HFFc6 (cell line): ENCODE measurements around the gene SLC10A1. TPM values are rescaled to one million over a fixed set of nuclear protein-coding genes. Genes with fewer than 3 reads are reported as not detected.

ENCODE experiments used
- DNase-seq: peaks from one replicate; pipeline ENCODE4 v3.0.0-alpha.2; 2018
- H3K27ac Mint-ChIP-seq: 2 replicates; pipeline ENCODE4 v1.8.0; 2020; ENCODE audit warnings: mild to moderate bottlenecking, mixed read lengths
- H3K27me3 Mint-ChIP-seq: 2 replicates; pipeline ENCODE4 v1.8.0; 2021; ENCODE audit warnings: mild to moderate bottlenecking, moderate library complexity, mixed read lengths; ENCODE audit not compliant: insufficient read depth
- H3K36me3 Mint-ChIP-seq: 2 replicates; pipeline ENCODE4 v1.8.0; 2021; ENCODE audit warnings: low read depth, mixed read lengths
- H3K4me1 Mint-ChIP-seq: 2 replicates; pipeline ENCODE4 v1.8.0; 2020; ENCODE audit warnings: low read depth, mixed read lengths
- H3K4me3 Mint-ChIP-seq: 2 replicates; pipeline ENCODE4 v1.8.0; 2020; ENCODE audit warnings: mild to moderate bottlenecking, moderate library complexity, mixed read lengths
- H3K9me3 Mint-ChIP-seq: 2 replicates; pipeline ENCODE4 v1.8.0; 2020; ENCODE audit warnings: mild to moderate bottlenecking, mixed read lengths
- total RNA-seq, 6 experiments: library from RNA; stranded (reverse); fragmentation: NEBNext Ultra II Directional; extraction: Animal tissue kit (Norgen Biotek cat#: 25700); gene quantifications; 2 replicates in 1 of 6; 3 replicates in 5 of 6; pipeline ENCODE4 v1.2.3, GENCODE V29; 2021
- TF ChIP-seq, protein P1 (sequence below): fragments of 200-600 bp; sonication (generic); IDR thresholded peaks from 2 replicates; pipeline ENCODE4 v1.5.0; 2021; ENCODE audit warnings: antibody characterized with exemption, mild to moderate bottlenecking

The SLC10A1 gene
- total RNA-seq, 6 experiments from 2014 or later: not detected

DNA sequence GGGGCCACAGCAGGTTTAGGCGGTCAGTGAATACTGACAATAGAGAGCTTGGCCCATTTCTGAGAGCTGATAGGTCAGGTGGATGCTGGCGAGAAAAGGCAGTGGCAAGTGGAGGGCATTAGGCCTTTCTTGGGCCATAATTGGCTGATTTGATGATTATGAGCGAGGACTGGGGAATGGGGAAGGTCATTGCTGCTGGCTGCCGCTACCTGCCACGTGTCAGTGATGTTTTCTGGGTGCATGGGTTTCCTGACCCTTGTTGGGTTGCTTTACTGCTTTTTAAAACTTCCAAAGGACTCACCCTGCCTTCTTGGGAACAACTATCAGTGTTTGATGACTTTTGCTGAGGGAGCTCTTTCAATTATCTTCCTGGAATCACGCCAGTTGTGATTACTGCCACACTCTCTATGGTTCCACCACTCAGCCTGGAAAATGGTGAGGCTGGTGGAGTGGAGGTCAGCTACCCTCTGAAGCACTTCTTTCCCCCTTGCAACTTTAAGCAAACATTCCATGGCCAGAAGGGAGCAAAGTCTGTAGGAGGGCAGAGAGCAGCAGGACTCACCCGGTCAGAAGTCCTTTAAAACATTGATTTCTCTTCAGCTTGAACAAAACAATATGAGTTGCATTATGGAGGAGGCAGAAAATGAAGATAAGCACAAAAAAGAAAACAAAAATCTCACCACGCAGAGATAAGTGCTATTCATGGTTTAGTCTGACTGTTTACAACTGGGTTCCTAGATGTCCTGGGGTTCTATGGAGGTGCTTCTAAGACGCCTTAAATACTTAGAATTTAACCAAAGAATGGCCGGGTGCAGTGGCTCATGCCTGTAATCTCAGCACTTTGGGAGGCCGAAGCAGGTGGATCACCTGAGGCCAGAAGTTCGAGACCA, 12.1 kb upstream of the SLC10A1 start:
- H3K4me1 Mint-ChIP-seq: no peaks in the 10 kb centered on the region
- H3K9me3 Mint-ChIP-seq: no peaks in the 10 kb centered on the region
- H3K36me3 Mint-ChIP-seq: no peaks in the 10 kb centered on the region
- no peak overlapping the region for H3K4me3 Mint-ChIP-seq
- H3K27me3 Mint-ChIP-seq: peaks cover 14% of the 10 kb centered on the region; the same call in 1 of the 2 replicates
- H3K27ac Mint-ChIP-seq: no peak overlapping the region
- TF ChIP-seq, protein P1, sequence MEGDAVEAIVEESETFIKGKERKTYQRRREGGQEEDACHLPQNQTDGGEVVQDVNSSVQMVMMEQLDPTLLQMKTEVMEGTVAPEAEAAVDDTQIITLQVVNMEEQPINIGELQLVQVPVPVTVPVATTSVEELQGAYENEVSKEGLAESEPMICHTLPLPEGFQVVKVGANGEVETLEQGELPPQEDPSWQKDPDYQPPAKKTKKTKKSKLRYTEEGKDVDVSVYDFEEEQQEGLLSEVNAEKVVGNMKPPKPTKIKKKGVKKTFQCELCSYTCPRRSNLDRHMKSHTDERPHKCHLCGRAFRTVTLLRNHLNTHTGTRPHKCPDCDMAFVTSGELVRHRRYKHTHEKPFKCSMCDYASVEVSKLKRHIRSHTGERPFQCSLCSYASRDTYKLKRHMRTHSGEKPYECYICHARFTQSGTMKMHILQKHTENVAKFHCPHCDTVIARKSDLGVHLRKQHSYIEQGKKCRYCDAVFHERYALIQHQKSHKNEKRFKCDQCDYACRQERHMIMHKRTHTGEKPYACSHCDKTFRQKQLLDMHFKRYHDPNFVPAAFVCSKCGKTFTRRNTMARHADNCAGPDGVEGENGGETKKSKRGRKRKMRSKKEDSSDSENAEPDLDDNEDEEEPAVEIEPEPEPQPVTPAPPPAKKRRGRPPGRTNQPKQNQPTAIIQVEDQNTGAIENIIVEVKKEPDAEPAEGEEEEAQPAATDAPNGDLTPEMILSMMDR: no peak
- no peak for DNase-seq

- TF ChIP-seq, protein P1: no peak
- peaks cover 14% of the 10 kb centered on the region; the same call in 1 of the 2 replicates for H3K27me3 Mint-ChIP-seq
- no peaks in the 10 kb centered on the region for H3K9me3 Mint-ChIP-seq
- H3K4me1 Mint-ChIP-seq: no peaks in the 10 kb centered on the region
- H3K27ac Mint-ChIP-seq: no peak overlapping the region
- no peaks in the 10 kb centered on the region for H3K36me3 Mint-ChIP-seq
- no peak for DNase-seq
- no peak overlapping the region for H3K4me3 Mint-ChIP-seq
These were observed 10.2 kb upstream of the SLC10A1 start for GRCh38 chr14:69807192-69807591.

GRCh38 chr14:69804902-69805301, 7.9 kb upstream of the SLC10A1 start:
- Mint-ChIP-seq H3K4me1 (no peaks in the 10 kb centered on the region), H3K27ac (no peak overlapping the region), H3K36me3 (no peaks in the 10 kb centered on the region), H3K27me3 (peaks cover 3% of the 10 kb centered on the region; the same call in 1 of the 2 replicates), H3K4me3 (no peak overlapping the region), H3K9me3 (no peaks in the 10 kb centered on the region)
- TF ChIP-seq, protein P1: no peak
- DNase-seq: no peak

DNA sequence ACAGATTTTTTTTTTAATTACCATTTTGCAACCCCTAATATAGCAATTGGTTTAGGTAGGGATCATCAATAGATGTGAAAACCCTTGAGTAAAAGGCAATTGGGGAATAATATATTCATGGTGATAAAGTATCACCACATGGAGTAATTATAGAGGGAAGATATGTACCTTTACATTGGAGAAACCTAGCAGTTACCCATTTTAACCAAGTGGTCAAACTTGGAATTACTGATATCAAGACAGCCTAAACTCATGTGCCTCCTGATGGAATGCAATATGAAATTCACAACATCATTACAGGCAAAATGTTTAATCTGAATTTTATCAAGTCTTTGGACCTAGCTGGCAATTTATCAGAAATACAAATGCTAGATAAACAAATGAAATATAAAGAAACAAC, 6.7 kb upstream of the SLC10A1 start:
- Mint-ChIP-seq H3K4me3 (no peak overlapping the region), H3K27me3 (peaks cover 3% of the 10 kb centered on the region; the same call in 1 of the 2 replicates), H3K27ac (no peak overlapping the region), H3K36me3 (no peaks in the 10 kb centered on the region), H3K4me1 (no peaks in the 10 kb centered on the region), H3K9me3 (no peaks in the 10 kb centered on the region)
- TF ChIP-seq, protein P1: peak; percentile 62
- no peak for DNase-seq

GRCh38 chr14:69798339-69798735, 1.3 kb upstream of the SLC10A1 start:
- H3K36me3 Mint-ChIP-seq: no peaks in the 10 kb centered on the region
- no peaks in the 10 kb centered on the region for H3K4me1 Mint-ChIP-seq
- H3K9me3 Mint-ChIP-seq: no peaks in the 10 kb centered on the region
- no peak overlapping the region for H3K27ac Mint-ChIP-seq
- no peak overlapping the region for H3K4me3 Mint-ChIP-seq
- H3K27me3 Mint-ChIP-seq: peaks cover 13% of the 10 kb centered on the region
- TF ChIP-seq, protein P1: no peak
- DNase-seq: no peak
